ENCODE results near the gene CCDC192. TPM values are rescaled to one million over a fixed set of nuclear protein-coding genes. Genes with fewer than 3 reads are reported as not detected.

The CCDC192 gene
- total and polyA plus RNA-seq, 2 donors (not counting 3 experiments of a cell fraction or from before 2014, with no cell fraction given), result not detected

GRCh38 chr5:127684726-127685467 lies 18.3 kb upstream of the CCDC192 start:
- H2AFZ ChIP-seq (ENCODE audit: low read depth, low read length), result no peak overlapping the region
- peaks cover 3% of the 10 kb centered on the region for H3K4me1 ChIP-seq (ENCODE audit: control insufficient read depth, extremely low read depth, insufficient read depth, low read length)
- no peak for TF ChIP-seq CTCF (IDR thresholded peaks at IDR 0.05; ENCODE audit: extremely low read depth in 1 of 2, insufficient read depth in 1 of 2, low read depth in 1 of 2, low read length in 2 of 2)
- TF ChIP-seq FOS (IDR thresholded peaks at IDR 0.05; ENCODE audit: borderline replicate concordance, insufficient read depth, low read length), result no peak
- TF ChIP-seq POLR2AphosphoS5 (IDR thresholded peaks at IDR 0.05; ENCODE audit: insufficient read depth, low read depth, low read length), result no peak
- no peak for TF ChIP-seq MYC (IDR thresholded peaks at IDR 0.05; ENCODE audit: low read depth, low read length)
- TF ChIP-seq EZH2 (IDR thresholded peaks at IDR 0.05; ENCODE audit: borderline replicate concordance, low read depth, low read length, severe bottlenecking), result no peak
- no peak for TF ChIP-seq JUN (IDR thresholded peaks at IDR 0.05; ENCODE audit: borderline replicate concordance, insufficient read depth, insufficient read length, low read depth)
- no peaks in the 10 kb centered on the region for H4K20me1 ChIP-seq (replicated peaks; ENCODE audit: control insufficient read depth, extremely low read depth, insufficient read depth, low read length)
- H3K36me3 ChIP-seq (ENCODE audit: control insufficient read depth in 2 of 2, extremely low read depth in 1 of 2, insufficient read depth in 2 of 2, low read length in 2 of 2), result no peaks in the 10 kb centered on the region
- H3K4me3 ChIP-seq (replicated peaks in 1 of 3; ENCODE audit: insufficient read depth in 1 of 3, low read depth in 1 of 3, low read length in 3 of 3), result no peak overlapping the region
- no TSS peak for BruUV-seq (replicated peaks)
- H3K9me3 ChIP-seq (replicated peaks; ENCODE audit: control insufficient read depth, insufficient read depth, low read length), result no peaks in the 10 kb centered on the region
- dilution Hi-C loops (cut with MboI; ENCODE audit: extremely low pct_ligation_motif_present, low sequenced_read_pairs) (no loop called here), intact Hi-C loops (cut with micrococcal nuclease) (no loop called here)
- no peak overlapping the region for H3K4me2 ChIP-seq (ENCODE audit: insufficient read depth, low read length)
- H3K27me3 ChIP-seq (ENCODE audit: control insufficient read depth in 2 of 2, insufficient read depth in 2 of 2, low read length in 2 of 2), result no peaks in the 10 kb centered on the region
- ChIA-PET POLR2A (no interaction called here), CTCF (no interaction called here)
- no peaks in the 10 kb centered on the region for H3K79me2 ChIP-seq (ENCODE audit: control insufficient read depth, insufficient read depth, low read length)
- H3K9ac ChIP-seq (replicated peaks; ENCODE audit: extremely low read depth, insufficient read depth, low read length), result no peak overlapping the region
- no peak for FAIRE-seq
- no peak for DNase-seq (ENCODE audit: low read depth, low spot score)
- no peaks in the 10 kb centered on the region for H3K9me1 ChIP-seq (replicated peaks; ENCODE audit: control insufficient read depth, extremely low read depth, insufficient read depth, low read length)
- H3K27ac ChIP-seq (ENCODE audit: insufficient read depth, low read depth, low read length), result no peak overlapping the region

All from endothelial cell of umbilical vein (primary cell).